ENCODE data around the gene HHLA2.

The HHLA2 gene

DNA sequence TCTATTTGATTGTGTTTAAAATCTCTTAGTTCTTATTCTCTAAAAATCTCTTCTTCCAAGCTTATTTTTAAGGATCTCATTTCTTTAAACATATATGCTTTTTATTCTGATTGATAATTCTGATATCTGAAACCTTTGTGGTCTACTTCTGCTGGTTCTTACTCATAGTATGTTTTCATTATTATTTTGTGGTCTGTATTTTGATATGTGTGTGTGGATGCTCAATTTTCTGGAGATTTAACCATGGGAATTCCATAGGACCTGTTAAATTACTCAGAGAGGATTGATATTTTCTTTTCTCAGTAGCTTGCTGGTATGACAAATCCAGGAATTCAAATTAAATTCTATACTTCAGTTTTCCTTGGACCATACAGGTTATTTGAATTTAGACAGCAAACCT lies 14.7 kb upstream of the HHLA2 start:
- no peak for TF ChIP-seq ZFP3 (CRISPR knock-in tag; IDR thresholded peaks at IDR 0.05)
- TF ChIP-seq, protein P1, sequence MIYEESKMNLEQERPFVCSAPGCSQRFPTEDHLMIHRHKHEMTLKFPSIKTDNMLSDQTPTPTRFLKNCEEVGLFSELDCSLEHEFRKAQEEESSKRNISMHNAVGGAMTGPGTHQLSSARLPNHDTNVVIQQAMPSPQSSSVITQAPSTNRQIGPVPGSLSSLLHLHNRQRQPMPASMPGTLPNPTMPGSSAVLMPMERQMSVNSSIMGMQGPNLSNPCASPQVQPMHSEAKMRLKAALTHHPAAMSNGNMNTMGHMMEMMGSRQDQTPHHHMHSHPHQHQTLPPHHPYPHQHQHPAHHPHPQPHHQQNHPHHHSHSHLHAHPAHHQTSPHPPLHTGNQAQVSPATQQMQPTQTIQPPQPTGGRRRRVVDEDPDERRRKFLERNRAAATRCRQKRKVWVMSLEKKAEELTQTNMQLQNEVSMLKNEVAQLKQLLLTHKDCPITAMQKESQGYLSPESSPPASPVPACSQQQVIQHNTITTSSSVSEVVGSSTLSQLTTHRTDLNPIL (CRISPR knock-in tag; IDR thresholded peaks at IDR 0.05; ENCODE audit: low read depth), result no peak
- TF ChIP-seq ZNF8 (CRISPR knock-in tag; IDR thresholded peaks at IDR 0.05), result no peak
- TF ChIP-seq ZC3H10 (CRISPR knock-in tag; IDR thresholded peaks at IDR 0.05), result no peak
- no peak for ATAC-seq

GRCh38 chr3:108283006-108283405 lies 13.3 kb upstream of the HHLA2 start:
- TF ChIP-seq TOX (CRISPR knock-in tag; IDR thresholded peaks at IDR 0.05; ENCODE audit: borderline replicate concordance), result no peak
- TF ChIP-seq, protein P2, sequence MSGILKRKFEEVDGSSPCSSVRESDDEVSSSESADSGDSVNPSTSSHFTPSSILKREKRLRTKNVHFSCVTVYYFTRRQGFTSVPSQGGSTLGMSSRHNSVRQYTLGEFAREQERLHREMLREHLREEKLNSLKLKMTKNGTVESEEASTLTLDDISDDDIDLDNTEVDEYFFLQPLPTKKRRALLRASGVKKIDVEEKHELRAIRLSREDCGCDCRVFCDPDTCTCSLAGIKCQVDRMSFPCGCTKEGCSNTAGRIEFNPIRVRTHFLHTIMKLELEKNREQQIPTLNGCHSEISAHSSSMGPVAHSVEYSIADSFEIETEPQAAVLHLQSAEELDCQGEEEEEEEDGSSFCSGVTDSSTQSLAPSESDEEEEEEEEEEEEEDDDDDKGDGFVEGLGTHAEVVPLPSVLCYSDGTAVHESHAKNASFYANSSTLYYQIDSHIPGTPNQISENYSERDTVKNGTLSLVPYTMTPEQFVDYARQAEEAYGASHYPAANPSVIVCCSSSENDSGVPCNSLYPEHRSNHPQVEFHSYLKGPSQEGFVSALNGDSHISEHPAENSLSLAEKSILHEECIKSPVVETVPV (CRISPR knock-in tag; IDR thresholded peaks at IDR 0.05), result no peak
- no peak for TF ChIP-seq SNAI2 (CRISPR knock-in tag; IDR thresholded peaks at IDR 0.05)
- no peak for TF ChIP-seq ZNF565 (CRISPR knock-in tag; conservative IDR thresholded peaks at IDR 0.05; ENCODE audit: low read depth)
- TF ChIP-seq, protein P1 (CRISPR knock-in tag; IDR thresholded peaks at IDR 0.05; ENCODE audit: low read depth), result no peak
- TF ChIP-seq GLIS3 (CRISPR knock-in tag; IDR thresholded peaks at IDR 0.05), result no peak
- no peak for TF ChIP-seq CSDC2 (CRISPR knock-in tag; IDR thresholded peaks at IDR 0.05)
- TF ChIP-seq RARB (CRISPR knock-in tag; IDR thresholded peaks at IDR 0.05), result no peak
- no peak for TF ChIP-seq ARNTL (CRISPR knock-in tag; IDR thresholded peaks at IDR 0.05; ENCODE audit: borderline replicate concordance, low read depth)
- ATAC-seq, result no peak

DNA sequence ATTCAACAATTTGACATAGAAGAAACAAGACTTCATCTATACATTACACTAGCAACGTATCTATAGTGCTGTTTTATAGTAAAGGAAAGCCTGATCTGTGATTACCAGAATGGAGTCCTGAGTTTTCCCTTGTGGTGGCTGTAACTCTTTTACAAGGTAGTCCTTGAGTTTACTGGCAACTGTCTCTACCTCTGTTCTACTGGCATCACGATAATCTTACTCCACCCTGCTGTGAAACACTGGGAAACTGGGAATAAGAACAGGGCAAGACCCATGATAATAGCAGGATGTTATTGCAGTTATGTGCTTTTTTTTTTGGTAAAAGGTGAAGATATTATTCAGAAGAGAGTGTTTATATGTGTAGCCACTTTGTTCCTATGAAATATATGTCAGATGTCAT lies 12.4 kb upstream of the HHLA2 start:
- no peak for TF ChIP-seq ZNF70 (CRISPR knock-in tag; IDR thresholded peaks at IDR 0.05)
- no peak for TF ChIP-seq CSDC2 (CRISPR knock-in tag; IDR thresholded peaks at IDR 0.05)
- no peak for TF ChIP-seq ZFP30 (CRISPR knock-in tag; IDR thresholded peaks at IDR 0.05)
- TF ChIP-seq ISL1 (CRISPR knock-in tag; IDR thresholded peaks at IDR 0.05), result no peak
- TF ChIP-seq TOX (CRISPR knock-in tag; IDR thresholded peaks at IDR 0.05; ENCODE audit: borderline replicate concordance), result no peak
- TF ChIP-seq RARB (CRISPR knock-in tag; IDR thresholded peaks at IDR 0.05), result no peak
- TF ChIP-seq, protein P3, sequence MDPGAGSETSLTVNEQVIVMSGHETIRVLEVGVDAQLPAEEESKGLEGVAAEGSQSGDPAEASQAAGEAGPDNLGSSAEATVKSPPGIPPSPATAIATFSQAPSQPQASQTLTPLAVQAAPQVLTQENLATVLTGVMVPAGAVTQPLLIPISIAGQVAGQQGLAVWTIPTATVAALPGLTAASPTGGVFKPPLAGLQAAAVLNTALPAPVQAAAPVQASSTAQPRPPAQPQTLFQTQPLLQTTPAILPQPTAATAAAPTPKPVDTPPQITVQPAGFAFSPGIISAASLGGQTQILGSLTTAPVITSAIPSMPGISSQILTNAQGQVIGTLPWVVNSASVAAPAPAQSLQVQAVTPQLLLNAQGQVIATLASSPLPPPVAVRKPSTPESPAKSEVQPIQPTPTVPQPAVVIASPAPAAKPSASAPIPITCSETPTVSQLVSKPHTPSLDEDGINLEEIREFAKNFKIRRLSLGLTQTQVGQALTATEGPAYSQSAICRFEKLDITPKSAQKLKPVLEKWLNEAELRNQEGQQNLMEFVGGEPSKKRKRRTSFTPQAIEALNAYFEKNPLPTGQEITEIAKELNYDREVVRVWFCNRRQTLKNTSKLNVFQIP (CRISPR knock-in tag; IDR thresholded peaks at IDR 0.05; ENCODE audit: borderline replicate concordance, low read depth), result no peak
- ATAC-seq, result no peak

DNA sequence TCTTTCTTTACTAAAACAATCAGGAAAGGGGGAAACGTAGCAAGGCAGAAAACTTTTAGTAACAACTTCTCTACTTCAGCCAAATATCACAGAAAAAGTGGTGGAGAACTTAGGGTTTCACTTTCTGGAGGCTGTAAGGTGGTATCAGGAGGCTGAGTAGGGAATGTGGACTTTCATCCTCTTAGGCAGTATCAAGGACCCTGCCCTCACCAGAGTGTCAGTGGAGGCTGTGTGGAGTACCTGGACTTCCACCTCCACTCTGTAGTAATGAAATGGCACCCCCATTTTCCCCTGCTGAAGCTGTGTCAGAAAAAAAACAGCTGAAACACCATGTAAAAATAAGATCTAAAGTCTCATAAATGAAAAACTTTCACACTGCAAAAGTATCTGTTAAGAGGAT lies 11.2 kb upstream of the HHLA2 start:
- TF ChIP-seq OSR1 (CRISPR knock-in tag; IDR thresholded peaks at IDR 0.05) (no peak), ARNTL (CRISPR knock-in tag; IDR thresholded peaks at IDR 0.05; ENCODE audit: borderline replicate concordance, low read depth) (no peak), PPARA (CRISPR knock-in tag; IDR thresholded peaks at IDR 0.05; ENCODE audit: borderline replicate concordance) (no peak), ZNF8 (CRISPR knock-in tag; IDR thresholded peaks at IDR 0.05) (no peak), ZFP30 (CRISPR knock-in tag; IDR thresholded peaks at IDR 0.05) (no peak), ESRRG (CRISPR knock-in tag; IDR thresholded peaks at IDR 0.05) (no peak), TOX (CRISPR knock-in tag; IDR thresholded peaks at IDR 0.05; ENCODE audit: borderline replicate concordance) (no peak), ISL1 (CRISPR knock-in tag; IDR thresholded peaks at IDR 0.05) (no peak)
- TF ChIP-seq, protein P3 (CRISPR knock-in tag; IDR thresholded peaks at IDR 0.05; ENCODE audit: borderline replicate concordance, low read depth), result no peak
- TF ChIP-seq, protein P2 (CRISPR knock-in tag; IDR thresholded peaks at IDR 0.05), result no peak
- TF ChIP-seq, protein P4, sequence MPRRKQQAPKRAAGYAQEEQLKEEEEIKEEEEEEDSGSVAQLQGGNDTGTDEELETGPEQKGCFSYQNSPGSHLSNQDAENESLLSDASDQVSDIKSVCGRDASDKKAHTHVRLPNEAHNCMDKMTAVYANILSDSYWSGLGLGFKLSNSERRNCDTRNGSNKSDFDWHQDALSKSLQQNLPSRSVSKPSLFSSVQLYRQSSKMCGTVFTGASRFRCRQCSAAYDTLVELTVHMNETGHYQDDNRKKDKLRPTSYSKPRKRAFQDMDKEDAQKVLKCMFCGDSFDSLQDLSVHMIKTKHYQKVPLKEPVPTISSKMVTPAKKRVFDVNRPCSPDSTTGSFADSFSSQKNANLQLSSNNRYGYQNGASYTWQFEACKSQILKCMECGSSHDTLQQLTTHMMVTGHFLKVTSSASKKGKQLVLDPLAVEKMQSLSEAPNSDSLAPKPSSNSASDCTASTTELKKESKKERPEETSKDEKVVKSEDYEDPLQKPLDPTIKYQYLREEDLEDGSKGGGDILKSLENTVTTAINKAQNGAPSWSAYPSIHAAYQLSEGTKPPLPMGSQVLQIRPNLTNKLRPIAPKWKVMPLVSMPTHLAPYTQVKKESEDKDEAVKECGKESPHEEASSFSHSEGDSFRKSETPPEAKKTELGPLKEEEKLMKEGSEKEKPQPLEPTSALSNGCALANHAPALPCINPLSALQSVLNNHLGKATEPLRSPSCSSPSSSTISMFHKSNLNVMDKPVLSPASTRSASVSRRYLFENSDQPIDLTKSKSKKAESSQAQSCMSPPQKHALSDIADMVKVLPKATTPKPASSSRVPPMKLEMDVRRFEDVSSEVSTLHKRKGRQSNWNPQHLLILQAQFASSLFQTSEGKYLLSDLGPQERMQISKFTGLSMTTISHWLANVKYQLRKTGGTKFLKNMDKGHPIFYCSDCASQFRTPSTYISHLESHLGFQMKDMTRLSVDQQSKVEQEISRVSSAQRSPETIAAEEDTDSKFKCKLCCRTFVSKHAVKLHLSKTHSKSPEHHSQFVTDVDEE (CRISPR knock-in tag; IDR thresholded peaks at IDR 0.05), result no peak
- TF ChIP-seq, protein P5, sequence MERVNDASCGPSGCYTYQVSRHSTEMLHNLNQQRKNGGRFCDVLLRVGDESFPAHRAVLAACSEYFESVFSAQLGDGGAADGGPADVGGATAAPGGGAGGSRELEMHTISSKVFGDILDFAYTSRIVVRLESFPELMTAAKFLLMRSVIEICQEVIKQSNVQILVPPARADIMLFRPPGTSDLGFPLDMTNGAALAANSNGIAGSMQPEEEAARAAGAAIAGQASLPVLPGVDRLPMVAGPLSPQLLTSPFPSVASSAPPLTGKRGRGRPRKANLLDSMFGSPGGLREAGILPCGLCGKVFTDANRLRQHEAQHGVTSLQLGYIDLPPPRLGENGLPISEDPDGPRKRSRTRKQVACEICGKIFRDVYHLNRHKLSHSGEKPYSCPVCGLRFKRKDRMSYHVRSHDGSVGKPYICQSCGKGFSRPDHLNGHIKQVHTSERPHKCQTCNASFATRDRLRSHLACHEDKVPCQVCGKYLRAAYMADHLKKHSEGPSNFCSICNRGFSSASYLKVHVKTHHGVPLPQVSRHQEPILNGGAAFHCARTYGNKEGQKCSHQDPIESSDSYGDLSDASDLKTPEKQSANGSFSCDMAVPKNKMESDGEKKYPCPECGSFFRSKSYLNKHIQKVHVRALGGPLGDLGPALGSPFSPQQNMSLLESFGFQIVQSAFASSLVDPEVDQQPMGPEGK (CRISPR knock-in tag; IDR thresholded peaks at IDR 0.05; ENCODE audit: borderline replicate concordance), result no peak
- no peak for ATAC-seq

All from SK-N-SH treated with all-trans-retinoic acid at 6 μM for 48 hours (cell line).